Loucy (cell line): ENCODE results near the gene ARL2.

Experiments
- H2AFZ ChIP-seq: fragments of 200-600 bp; sonication (generic); 2 replicates; pipeline ENCODE4 v1.6.0; 2016; ENCODE audit warnings: antibody characterized with exemption, mild to moderate bottlenecking, low read length, moderate library complexity
- H3F3A ChIP-seq: fragments of 200-600 bp; 2 replicates; pipeline ENCODE4 v1.6.0; 2016; ENCODE audit warnings: antibody characterized with exemption, low read depth, mild to moderate bottlenecking
- H3K27me3 ChIP-seq: fragments of 200-600 bp; sonication (generic); 2 replicates; pipeline ENCODE4 v1.6.1; 2014; ENCODE audit warnings: low read length, mild to moderate bottlenecking; ENCODE audit not compliant: insufficient read depth, poor library complexity, severe bottlenecking
- H3K36me3 ChIP-seq: fragments of 200-600 bp; sonication (generic); 2 replicates; pipeline ENCODE4 v1.6.1; 2016; ENCODE audit warnings: low read length; ENCODE audit not compliant: insufficient read depth
- H3K4me1 ChIP-seq: fragments of 200-600 bp; sonication (generic); 2 replicates; pipeline ENCODE4 v1.5.1; 2014; ENCODE audit warnings: low read length, mild to moderate bottlenecking; ENCODE audit not compliant: insufficient read depth, poor library complexity, severe bottlenecking
- H3K4me2 ChIP-seq: fragments of 200-600 bp; sonication (generic); 2 replicates; pipeline ENCODE4 v1.6.0; 2014; ENCODE audit warnings: antibody characterized with exemption, low read length, low read depth, mild to moderate bottlenecking; ENCODE audit not compliant: poor library complexity, severe bottlenecking
- H3K4me3 ChIP-seq: fragments of 200-600 bp; sonication (generic); 2 replicates; pipeline ENCODE4 v1.5.1; 2014; ENCODE audit warnings: low read length, mild to moderate bottlenecking, mixed read lengths; ENCODE audit not compliant: poor library complexity, severe bottlenecking
- H3K79me2 ChIP-seq: fragments of 200-600 bp; sonication (generic); 2 replicates; pipeline ENCODE4 v1.6.1; 2014; ENCODE audit warnings: low read length; ENCODE audit not compliant: insufficient read depth
- H3K9ac ChIP-seq: fragments of 200-600 bp; sonication (generic); 2 replicates; pipeline ENCODE4 v1.6.0; 2014; ENCODE audit warnings: mild to moderate bottlenecking, low read depth, low read length, moderate library complexity; ENCODE audit not compliant: poor library complexity, severe bottlenecking
- H3K9me2 ChIP-seq: fragments of 200-600 bp; sonication (generic); replicated peaks from 2 replicates; pipeline ENCODE4 v1.6.1; 2016; ENCODE audit warnings: low read depth, low read length, mixed read lengths
- H3K9me3 ChIP-seq: fragments of 200-600 bp; sonication (generic); 2 replicates; pipeline ENCODE4 v1.6.1; 2014; ENCODE audit warnings: mild to moderate bottlenecking, antibody characterized with exemption, low read length, low read depth; ENCODE audit not compliant: insufficient read depth
- H4K20me1 ChIP-seq: fragments of 200-600 bp; sonication (generic); 2 replicates; pipeline ENCODE4 v1.6.0; 2014; ENCODE audit warnings: antibody characterized with exemption, low read length, mild to moderate bottlenecking; ENCODE audit not compliant: insufficient read depth, poor library complexity, severe bottlenecking
- CTCF ChIP-seq: fragments of 200-600 bp; sonication (generic); conservative IDR thresholded peaks from 2 replicates; pipeline ENCODE4 v1.5.1; 2014; ENCODE audit warnings: mild to moderate bottlenecking, antibody characterized with exemption, low read length
- EZH2phosphoT487 ChIP-seq: fragments of 200-600 bp; IDR thresholded peaks from 2 replicates; pipeline ENCODE4 v1.6.1; 2018; ENCODE audit warnings: antibody characterized with exemption, mild to moderate bottlenecking, moderate library complexity, borderline replicate concordance

ARL2 gene

GRCh38 chr11:65047581-65048422 is 33.8 kb downstream of the ARL2 start:
- Histone ChIP-seq H3K4me2 (no peak overlapping the region), H2AFZ (no peak overlapping the region), H3K9me3 (no peaks in the 10 kb centered on the region), H3K4me3 (no peak overlapping the region), H3K27me3 (no peaks in the 10 kb centered on the region), H3K9me2 (no peaks in the 10 kb centered on the region), H3K9ac (no peak overlapping the region), H3K4me1 (peaks cover 16% of the 10 kb centered on the region), H4K20me1 (peaks cover 13% of the 10 kb centered on the region), H3K79me2 (peaks cover 23% of the 10 kb centered on the region), H3F3A (no peaks in the 10 kb centered on the region), H3K36me3 (no peaks in the 10 kb centered on the region)
- TF ChIP-seq EZH2phosphoT487 (no peak), CTCF (no peak)

GRCh38 chr11:65051398-65051858 is 37.5 kb downstream of the ARL2 start:
- H3K9me2 ChIP-seq: no peaks in the 10 kb centered on the region
- no peaks in the 10 kb centered on the region for H3K79me2 ChIP-seq
- no peaks in the 10 kb centered on the region for H4K20me1 ChIP-seq
- no peak overlapping the region for H3K4me3 ChIP-seq
- no peaks in the 10 kb centered on the region for H3K36me3 ChIP-seq
- TF ChIP-seq EZH2phosphoT487 (no peak), CTCF (no peak)
- H3K27me3 ChIP-seq: no peaks in the 10 kb centered on the region
- H3F3A ChIP-seq: no peaks in the 10 kb centered on the region
- H3K9ac ChIP-seq: no peak overlapping the region
- no peak overlapping the region for H2AFZ ChIP-seq
- no peaks in the 10 kb centered on the region for H3K9me3 ChIP-seq
- H3K4me2 ChIP-seq: no peak overlapping the region
- H3K4me1 ChIP-seq: peaks cover 5% of the 10 kb centered on the region

GRCh38 chr11:65053827-65054508 is 40.0 kb downstream of the ARL2 start:
- Histone ChIP-seq H3K79me2 (no peaks in the 10 kb centered on the region), H4K20me1 (no peaks in the 10 kb centered on the region), H3K9me2 (no peaks in the 10 kb centered on the region), H3K4me1 (peaks cover 5% of the 10 kb centered on the region), H3K9ac (no peak overlapping the region), H3K9me3 (no peaks in the 10 kb centered on the region), H3F3A (no peaks in the 10 kb centered on the region), H3K36me3 (no peaks in the 10 kb centered on the region), H3K4me3 (no peak overlapping the region), H3K27me3 (no peaks in the 10 kb centered on the region), H2AFZ (no peak overlapping the region; the same call in 1 of the 2 replicates), H3K4me2 (no peak overlapping the region)
- no peak for TF ChIP-seq EZH2phosphoT487
- no peak for TF ChIP-seq CTCF
